Immature natural killer cell (primary cell): ENCODE results near the gene SGSH. TPM values are rescaled to one million over a fixed set of nuclear protein-coding genes. Genes with fewer than 3 reads are reported as not detected.

Experiments used
- DNase-seq, 3 donors: peaks; one replicate each; pipeline ENCODE4 v3.0.0; 2022; ENCODE audit warnings: mixed read lengths in 1 of 3
- H3K27ac Mint-ChIP-seq, 6 donors: one replicate each; pipeline ENCODE4 v1.8.0; 2020; ENCODE audit warnings: mixed read lengths in 6 of 6, mild to moderate bottlenecking in 5 of 6, inconsistent platforms in 4 of 6, moderate library complexity in 3 of 6
- H3K27me3 Mint-ChIP-seq, 3 donors: one replicate each; pipeline ENCODE4 v1.8.0; 2020 to 2021; ENCODE audit warnings: low read depth in 3 of 3, mild to moderate bottlenecking in 3 of 3, mixed read lengths in 3 of 3, moderate library complexity in 3 of 3, inconsistent platforms in 1 of 3
- H3K36me3 Mint-ChIP-seq, 3 donors: one replicate each; pipeline ENCODE4 v1.8.0; 2020; ENCODE audit warnings: mixed read lengths in 3 of 3, inconsistent platforms in 2 of 3, mild to moderate bottlenecking in 2 of 3
- H3K4me1 Mint-ChIP-seq, 2 donors: one replicate each; pipeline ENCODE4 v1.8.0; 2020; ENCODE audit warnings: inconsistent platforms in 2 of 2, mild to moderate bottlenecking in 2 of 2, mixed read lengths in 2 of 2, moderate library complexity in 1 of 2
- H3K4me3 Mint-ChIP-seq, 5 donors: one replicate each; pipeline ENCODE4 v1.8.0; 2020; ENCODE audit warnings: mild to moderate bottlenecking in 5 of 5, mixed read lengths in 5 of 5, inconsistent platforms in 3 of 5, moderate library complexity in 3 of 5
- H3K9me3 Mint-ChIP-seq, 6 donors: one replicate each; pipeline ENCODE4 v1.8.0; 2020; ENCODE audit warnings: mild to moderate bottlenecking in 6 of 6, mixed read lengths in 6 of 6, inconsistent platforms in 4 of 6, moderate library complexity in 3 of 6
- polyA plus RNA-seq, 3 donors: library from polyadenylated mRNA; unstranded; fragments of 300-500 nt; fragmentation: Illumina TruSeq; gene quantifications; one replicate each; pipeline ENCODE4 v1.2.3, GENCODE V29; 2021

SGSH gene
- polyA plus RNA-seq, 3 donors from 2014 or later: 22.6 to 32.7 (median 26.8) TPM

DNA sequence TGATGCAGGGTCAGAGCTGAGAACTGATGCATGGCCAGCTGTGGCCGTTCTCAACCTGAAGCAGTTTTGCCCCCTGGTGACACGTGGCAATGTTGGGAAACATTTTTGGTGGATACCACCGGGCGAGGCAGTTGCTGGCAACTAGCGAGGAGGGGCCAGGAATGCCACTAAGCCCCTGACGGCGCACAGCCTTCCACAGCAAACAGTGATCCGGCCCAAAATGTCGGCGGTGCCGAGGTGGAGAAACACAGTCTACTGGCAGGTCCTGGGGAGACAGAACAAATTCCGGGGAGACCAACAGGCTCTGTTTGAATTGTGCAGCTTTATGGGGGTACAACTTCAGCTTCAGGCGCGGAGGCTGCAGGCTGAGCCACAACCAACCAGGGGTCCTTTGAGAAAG, 8.3 kb upstream of the SGSH start:
- Mint-ChIP-seq H3K27ac (no peak overlapping the region), H3K27me3 (peaks cover 0 to 5% (median 5%) of the 10 kb centered on the region in 3 donors), H3K4me3 (no peak overlapping the region), H3K4me1 (peaks cover 5 to 7% of the 10 kb centered on the region in 2 donors), H3K36me3 (peaks cover 19 to 33% (median 21%) of the 10 kb centered on the region in 3 donors), H3K9me3 (peaks cover 0 to 13% (median 11%) of the 10 kb centered on the region in 6 donors)
- no peak for DNase-seq

GRCh38 chr17:80227666-80228065, 7.5 kb upstream of the SGSH start:
- no peak for DNase-seq
- Mint-ChIP-seq H3K36me3 (peaks cover 14 to 28% (median 16%) of the 10 kb centered on the region in 3 donors), H3K4me3 (no peak overlapping the region), H3K27me3 (peaks cover 0 to 9% (median 5%) of the 10 kb centered on the region in 3 donors), H3K4me1 (peaks cover 7 to 8% of the 10 kb centered on the region in 2 donors), H3K27ac (no peak overlapping the region), H3K9me3 (peaks cover 0 to 7% (median 5%) of the 10 kb centered on the region in 6 donors)

- H3K27me3 Mint-ChIP-seq: peaks cover 0 to 9% (median 5%) of the 10 kb centered on the region in 3 donors
- no peak overlapping the region for H3K27ac Mint-ChIP-seq
- no peak overlapping the region for H3K4me3 Mint-ChIP-seq
- peaks cover 9 to 23% (median 13%) of the 10 kb centered on the region in 3 donors for H3K36me3 Mint-ChIP-seq
- no peak for DNase-seq
- H3K9me3 Mint-ChIP-seq: peaks cover 0 to 2% (median 0%) of the 10 kb centered on the region in 6 donors
- peaks cover 7 to 8% of the 10 kb centered on the region in 2 donors for H3K4me1 Mint-ChIP-seq
Observed at GRCh38 chr17:80227156-80227555, 7.0 kb upstream of the SGSH start.

DNA sequence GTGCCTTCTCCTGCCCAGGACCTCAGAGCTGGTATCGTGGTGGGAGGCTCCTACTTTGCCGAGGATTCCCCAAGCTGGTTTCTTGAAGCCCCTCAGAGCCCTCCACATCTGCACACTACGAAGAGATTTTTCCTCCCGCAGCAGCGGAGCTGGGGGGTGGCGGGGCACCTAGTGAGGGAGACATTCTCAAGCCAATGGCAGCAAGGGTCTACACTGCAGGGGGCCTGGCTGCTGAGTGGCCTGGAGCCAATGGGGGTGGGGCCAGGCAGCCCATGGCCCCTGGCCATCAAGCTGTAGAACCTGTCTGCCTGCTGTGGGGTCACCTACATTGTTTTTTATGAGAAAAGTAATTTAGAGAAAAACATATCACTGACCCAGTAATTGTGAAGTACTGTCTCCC, 5.1 kb upstream of the SGSH start:
- H3K27ac Mint-ChIP-seq: no peak overlapping the region
- H3K4me3 Mint-ChIP-seq: no peak overlapping the region
- peaks cover 10 to 12% of the 10 kb centered on the region in 2 donors for H3K4me1 Mint-ChIP-seq
- DNase-seq: no peak
- H3K9me3 Mint-ChIP-seq: no peaks in the 10 kb centered on the region
- H3K36me3 Mint-ChIP-seq: peaks cover 3 to 8% (median 6%) of the 10 kb centered on the region in 3 donors
- peaks cover 0 to 9% (median 5%) of the 10 kb centered on the region in 3 donors for H3K27me3 Mint-ChIP-seq

- Mint-ChIP-seq H3K27me3 (peaks cover under 1 to 10% (median 9%) of the 10 kb centered on the region in 3 donors), H3K36me3 (peaks cover 0 to 5% (median 4%) of the 10 kb centered on the region in 3 donors), H3K4me1 (peaks cover 12 to 14% of the 10 kb centered on the region in 2 donors), H3K4me3 (no peak overlapping the region), H3K27ac (peak overlapping the region in 2 of 6 donors; percentile 21 to 31), H3K9me3 (no peaks in the 10 kb centered on the region)
- no peak for DNase-seq
Observed at GRCh38 chr17:80224683-80225082, 4.5 kb upstream of the SGSH start.

DNA sequence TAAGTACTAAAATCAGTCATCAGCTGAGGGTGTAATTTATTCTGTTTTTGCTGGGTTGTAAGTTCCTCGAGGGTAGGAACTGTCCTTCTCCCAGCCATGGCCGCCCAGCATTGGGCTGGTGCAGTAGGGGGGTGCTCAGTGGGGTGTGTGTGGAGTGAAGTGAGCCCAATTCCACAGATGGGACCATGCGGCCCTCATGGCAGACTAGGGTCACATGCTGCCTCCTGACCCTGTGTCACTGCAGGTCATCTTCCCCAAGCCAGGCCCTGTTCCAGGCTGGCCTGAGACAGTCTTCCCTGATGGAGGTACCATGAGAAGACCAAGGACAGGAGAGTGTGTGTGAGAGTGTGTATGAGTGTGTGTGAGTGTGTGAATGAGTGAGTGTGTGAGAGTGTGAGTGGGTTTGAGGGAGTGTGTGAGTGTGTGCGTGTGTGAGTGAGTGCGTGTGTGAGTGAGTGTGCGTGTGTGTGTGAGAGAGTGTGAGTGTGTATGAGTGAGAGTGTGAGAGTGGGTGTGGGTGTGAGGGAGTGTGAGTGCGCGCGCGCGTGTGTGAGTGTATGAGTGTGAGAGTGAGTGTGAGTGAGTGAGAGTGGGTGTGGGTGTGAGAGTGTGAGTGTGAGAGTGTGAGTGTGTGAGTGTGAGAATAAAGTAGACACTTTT, 3.8 kb upstream of the SGSH start:
- H3K4me3 Mint-ChIP-seq: peak overlapping the region in 1 of 5 donors; percentile 24
- peaks cover 19 to 21% of the 10 kb centered on the region in 2 donors for H3K4me1 Mint-ChIP-seq
- no peak for DNase-seq
- peak overlapping the region in 4 of 6 donors; percentile 21 to 60 (median 43) for H3K27ac Mint-ChIP-seq
- no peaks in the 10 kb centered on the region for H3K9me3 Mint-ChIP-seq
- peaks cover 0 to 5% (median 4%) of the 10 kb centered on the region in 3 donors for H3K36me3 Mint-ChIP-seq
- H3K27me3 Mint-ChIP-seq: peaks cover 5 to 15% (median 14%) of the 10 kb centered on the region in 3 donors

GRCh38 chr17:80223142-80223815, 3.1 kb upstream of the SGSH start:
- H3K4me3 Mint-ChIP-seq: peak overlapping the region in 2 of 5 donors; percentile 35 to 46
- H3K36me3 Mint-ChIP-seq: peaks cover 0 to 5% (median 4%) of the 10 kb centered on the region in 3 donors
- peaks cover 26 to 28% of the 10 kb centered on the region in 2 donors for H3K4me1 Mint-ChIP-seq
- H3K9me3 Mint-ChIP-seq: no peaks in the 10 kb centered on the region
- H3K27ac Mint-ChIP-seq: peak overlapping the region in 3 of 6 donors; percentile 21 to 49 (median 31)
- H3K27me3 Mint-ChIP-seq: peaks cover 7 to 14% (median 13%) of the 10 kb centered on the region in 3 donors
- no peak for DNase-seq

DNA sequence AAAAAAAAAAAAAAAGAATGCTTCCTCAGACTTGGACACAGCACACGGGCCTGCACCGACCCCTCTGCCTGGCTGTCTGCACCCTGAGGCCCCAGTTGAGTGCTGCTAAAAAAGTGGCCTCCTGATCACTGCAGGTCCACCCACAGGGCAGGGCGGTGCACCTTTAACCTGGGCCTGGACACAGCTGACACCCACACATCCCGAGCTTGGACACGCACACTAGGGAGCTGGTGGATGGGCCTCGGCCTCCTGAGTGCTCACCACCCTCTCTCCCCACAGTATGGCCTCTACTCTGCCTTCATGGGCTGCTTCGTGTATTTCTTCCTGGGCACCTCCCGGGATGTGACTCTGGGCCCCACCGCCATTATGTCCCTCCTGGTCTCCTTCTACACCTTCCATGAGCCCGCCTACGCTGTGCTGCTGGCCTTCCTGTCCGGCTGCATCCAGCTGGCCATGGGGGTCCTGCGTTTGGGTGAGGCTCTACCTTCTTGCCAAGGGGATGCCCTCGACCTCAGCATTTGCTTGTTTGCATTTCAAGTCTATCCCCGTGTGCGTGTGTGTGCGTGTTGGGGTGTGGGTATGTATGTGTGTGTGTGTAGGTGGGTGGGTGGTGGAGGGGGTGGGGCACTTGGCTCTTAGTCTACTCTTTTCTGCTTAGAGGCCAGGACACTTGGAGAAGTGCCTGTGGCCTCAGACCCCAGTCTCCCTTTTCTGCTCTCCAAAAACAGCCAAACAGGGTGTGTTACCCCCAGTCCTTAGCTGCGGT, 2.4 kb upstream of the SGSH start:
- Mint-ChIP-seq H3K4me1 (peaks cover 33% of the 10 kb centered on the region in 2 donors), H3K27ac (peak overlapping the region in 2 of 6 donors; percentile 8 to 30), H3K4me3 (peak overlapping the region in 4 of 5 donors; percentile 25 to 51 (median 44))

DNA sequence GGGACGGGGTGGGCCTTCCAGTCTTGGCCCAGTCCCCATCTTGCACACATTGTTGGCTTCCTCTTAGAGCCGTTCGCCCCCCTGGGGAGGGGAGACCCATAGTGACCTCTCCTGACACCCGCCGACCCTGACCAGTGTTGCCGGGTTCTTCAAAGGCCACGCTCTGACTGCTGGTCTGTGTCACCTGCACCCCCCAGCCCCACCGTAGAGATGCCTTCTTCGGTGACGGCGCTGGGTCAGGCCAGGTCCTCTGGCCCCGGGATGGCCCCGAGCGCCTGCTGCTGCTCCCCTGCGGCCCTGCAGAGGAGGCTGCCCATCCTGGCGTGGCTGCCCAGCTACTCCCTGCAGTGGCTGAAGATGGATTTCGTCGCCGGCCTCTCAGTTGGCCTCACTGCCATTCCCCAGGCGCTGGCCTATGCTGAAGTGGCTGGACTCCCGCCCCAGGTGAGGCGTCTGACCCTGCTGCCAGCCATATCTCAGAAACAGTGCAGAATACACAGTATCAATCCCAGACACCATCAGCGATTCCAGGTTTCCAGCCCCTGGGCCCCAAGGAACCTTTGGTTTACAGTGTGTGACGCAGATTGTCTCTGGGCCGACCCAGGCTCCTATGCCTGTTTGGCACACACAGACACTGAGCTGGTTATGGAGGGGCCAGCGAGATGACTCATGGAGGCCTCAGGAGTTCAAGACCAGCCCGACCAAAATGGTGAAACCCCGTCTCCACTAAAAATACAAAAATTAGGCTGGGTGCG, 1.4 kb upstream of the SGSH start:
- Mint-ChIP-seq H3K9me3 (no peaks in the 10 kb centered on the region), H3K27ac (peak overlapping the region in 5 of 6 donors; percentile 51 to 84 (median 62)), H3K27me3 (peaks cover 7 to 14% (median 13%) of the 10 kb centered on the region in 3 donors), H3K4me1 (peaks cover 37 to 40% of the 10 kb centered on the region in 2 donors), H3K36me3 (peaks cover under 1 to 12% (median 5%) of the 10 kb centered on the region in 3 donors), H3K4me3 (peak overlapping the region; percentile 73 to 87 (median 80))
- no peak for DNase-seq

More for the DNA sequence above, 2.4 kb upstream of the SGSH start:
- H3K36me3 Mint-ChIP-seq: peaks cover 0 to 7% (median 5%) of the 10 kb centered on the region in 3 donors
- DNase-seq: no peak
- no peaks in the 10 kb centered on the region for H3K9me3 Mint-ChIP-seq
- peaks cover 7 to 14% (median 13%) of the 10 kb centered on the region in 3 donors for H3K27me3 Mint-ChIP-seq

DNA sequence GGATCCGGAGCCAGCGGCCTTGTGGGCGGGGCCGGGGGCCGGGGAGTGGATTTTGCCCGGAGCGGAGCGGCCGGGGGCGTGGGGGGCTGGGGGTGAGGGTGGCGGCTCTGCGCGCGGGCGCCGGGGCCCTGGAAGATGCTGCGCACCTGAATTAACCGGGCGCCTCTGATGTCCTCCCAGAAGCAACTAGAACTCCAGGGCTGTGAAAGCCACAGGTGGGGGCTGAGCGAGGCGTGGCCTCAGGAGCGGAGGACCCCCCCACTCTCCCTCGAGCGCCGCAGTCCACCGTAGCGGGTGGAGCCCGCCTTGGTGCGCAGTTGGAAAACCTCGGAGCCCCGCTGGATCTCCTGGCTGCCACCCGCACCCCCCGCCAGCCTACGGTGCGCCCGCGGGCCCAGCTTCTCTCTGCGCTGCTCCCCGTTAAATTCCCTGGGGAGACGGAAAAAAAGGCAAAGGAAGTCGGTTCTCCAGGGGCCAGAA, 643 bp upstream of the SGSH start:
- Mint-ChIP-seq H3K4me1 (peaks cover 37 to 40% of the 10 kb centered on the region in 2 donors), H3K4me3 (peak overlapping the region; percentile 73 to 87 (median 80)), H3K27ac (peak overlapping the region in 4 of 6 donors; percentile 51 to 84 (median 73)), H3K27me3 (peaks cover 7 to 13% (median 12%) of the 10 kb centered on the region in 3 donors), H3K36me3 (peaks cover 5 to 16% (median 6%) of the 10 kb centered on the region in 3 donors), H3K9me3 (no peaks in the 10 kb centered on the region)
- peak in 1 of 3 donors; percentile 7 for DNase-seq

DNA sequence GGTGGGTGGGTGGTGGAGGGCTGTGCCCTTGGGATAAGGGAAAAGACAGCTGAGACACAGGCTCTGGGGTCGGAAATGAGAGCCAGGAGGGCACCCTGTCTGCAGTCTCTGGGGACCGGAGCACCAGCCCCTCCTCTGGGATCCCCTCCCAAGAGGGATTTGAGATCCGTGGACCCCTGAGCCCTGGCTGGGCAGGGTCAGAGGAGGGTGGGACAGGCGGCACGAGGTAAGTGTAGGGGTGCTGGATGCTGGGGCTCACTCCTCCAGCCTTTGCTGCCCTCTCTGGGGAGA, 425 bp downstream of the SGSH start:
- H3K36me3 Mint-ChIP-seq: peaks cover 5 to 16% (median 6%) of the 10 kb centered on the region in 3 donors
- H3K27me3 Mint-ChIP-seq: peaks cover 7 to 12% (median 12%) of the 10 kb centered on the region in 3 donors
- peak overlapping the region; percentile 88 to 93 (median 92) for H3K4me3 Mint-ChIP-seq
- DNase-seq: no peak
- no peaks in the 10 kb centered on the region for H3K9me3 Mint-ChIP-seq
- H3K4me1 Mint-ChIP-seq: peaks cover 37 to 40% of the 10 kb centered on the region in 2 donors
- peak overlapping the region; percentile 89 to 95 (median 94) for H3K27ac Mint-ChIP-seq

- DNase-seq: peak; percentile 92 to 94 (median 92)
- H3K27me3 Mint-ChIP-seq: peaks cover 7 to 12% (median 10%) of the 10 kb centered on the region in 3 donors
- peak overlapping the region; percentile 89 to 95 (median 94) for H3K27ac Mint-ChIP-seq
- H3K4me3 Mint-ChIP-seq: peak overlapping the region; percentile 88 to 93 (median 92)
- no peaks in the 10 kb centered on the region for H3K9me3 Mint-ChIP-seq
- peaks cover under 1 to 16% (median 6%) of the 10 kb centered on the region in 3 donors for H3K36me3 Mint-ChIP-seq
- H3K4me1 Mint-ChIP-seq: peaks cover 35 to 40% of the 10 kb centered on the region in 2 donors
Observed at GRCh38 chr17:80219013-80219762, 945 bp downstream of the SGSH start.
